ENCODE measurements around the gene DEGS1.
A peak's percentile ranks its signal among the peaks of the same experiment; 100 is the strongest.

The DEGS1 gene

DNA sequence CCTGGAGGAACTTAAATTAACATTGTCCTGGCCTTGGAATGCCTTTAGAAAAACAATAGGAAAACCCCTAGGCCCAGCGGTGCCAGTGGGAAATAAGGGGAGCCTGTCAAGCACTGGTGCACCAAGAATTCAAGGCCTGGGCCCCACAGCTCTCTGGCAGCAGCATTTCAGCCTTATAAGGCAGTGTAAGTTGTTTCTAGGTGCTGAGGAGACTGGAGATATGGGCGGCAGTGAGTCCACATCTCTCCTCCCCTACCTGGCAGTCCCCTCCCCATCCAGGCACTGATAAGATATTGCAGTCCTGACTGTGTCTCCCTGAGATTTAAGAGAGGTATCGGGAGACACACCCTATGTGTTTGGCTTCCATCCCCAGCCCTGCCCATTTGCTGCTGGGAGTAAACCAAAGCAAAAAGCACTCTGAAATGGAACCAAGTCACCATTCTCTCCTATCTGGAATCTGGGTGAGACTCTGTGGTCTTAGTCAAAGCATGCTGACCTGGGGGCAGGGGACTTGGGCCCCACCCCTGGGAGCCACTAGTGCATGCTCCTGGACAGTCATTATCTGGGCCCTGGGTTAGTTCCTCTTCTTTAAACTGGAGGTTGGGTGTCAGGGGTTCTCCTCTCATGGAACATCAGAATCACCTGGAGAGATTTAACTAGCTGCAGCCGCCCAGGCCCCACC, 30.5 kb downstream of the DEGS1 start:
- H3K9ac ChIP-seq (ENCODE audit: low read length): no peak overlapping the region
- WGBS (ENCODE audit: extremely low coverage, insufficient coverage, insufficient read length): no CpG with 5 or more reads among the region's 4 CpGs
- no peak overlapping the region for H3K4me3 ChIP-seq (ENCODE audit: low read depth, low read length)
- peaks cover 5% of the 10 kb centered on the region for H3K79me1 ChIP-seq (ENCODE audit: low read length)
- no peaks in the 10 kb centered on the region for H3K79me2 ChIP-seq (ENCODE audit: control insufficient read depth, insufficient read depth, low read length, poor library complexity)
- no peak overlapping the region for H3K18ac ChIP-seq (ENCODE audit: low read length)
- peak overlapping the region; percentile 49 for H2BK5ac ChIP-seq (ENCODE audit: low read depth, low read length, poor library complexity)
- H2BK120ac ChIP-seq (ENCODE audit: insufficient read depth, low read length, poor library complexity): peak overlapping the region; percentile 54
- H3K4ac ChIP-seq (ENCODE audit: low read depth, low read length): no peak overlapping the region
- peak overlapping the region; percentile 8 for H3K14ac ChIP-seq (ENCODE audit: low read length)
- H2AFZ ChIP-seq (ENCODE audit: insufficient read depth, low read length, poor library complexity): no peak overlapping the region
- H3K4me2 ChIP-seq (ENCODE audit: low read length): no peak overlapping the region
- H2AK5ac ChIP-seq (ENCODE audit: low read length): no peak overlapping the region
- peak in 1 of 2 donors; percentile 46 for DNase-seq
- H3K27ac ChIP-seq (ENCODE audit: low read depth, low read length): peak overlapping the region; percentile 68
- H3K4me1 ChIP-seq (ENCODE audit: control insufficient read depth in 1 of 2, insufficient read depth in 2 of 2, low read length in 2 of 2): peaks cover 13 to 18% of the 10 kb centered on the region in 2 experiments
- no peak overlapping the region for H4K91ac ChIP-seq (ENCODE audit: low read depth, low read length)
- no peak overlapping the region for H2BK12ac ChIP-seq (ENCODE audit: low read length)
- no peaks in the 10 kb centered on the region for H3K27me3 ChIP-seq (ENCODE audit: insufficient read depth, low read length)
- H4K8ac ChIP-seq (ENCODE audit: low read depth, low read length): peak overlapping the region; percentile 54
- H3K9me3 ChIP-seq (ENCODE audit: insufficient read depth, low read depth, low read length): no peaks in the 10 kb centered on the region
- H3K36me3 ChIP-seq (ENCODE audit: control insufficient read depth in 1 of 2, insufficient read depth in 2 of 2, low read length in 2 of 2): no peaks in the 10 kb centered on the region
- no peak overlapping the region for H4K12ac ChIP-seq (ENCODE audit: low read depth, low read length)
- no peak overlapping the region for H3K23ac ChIP-seq (ENCODE audit: low read length)

DNA sequence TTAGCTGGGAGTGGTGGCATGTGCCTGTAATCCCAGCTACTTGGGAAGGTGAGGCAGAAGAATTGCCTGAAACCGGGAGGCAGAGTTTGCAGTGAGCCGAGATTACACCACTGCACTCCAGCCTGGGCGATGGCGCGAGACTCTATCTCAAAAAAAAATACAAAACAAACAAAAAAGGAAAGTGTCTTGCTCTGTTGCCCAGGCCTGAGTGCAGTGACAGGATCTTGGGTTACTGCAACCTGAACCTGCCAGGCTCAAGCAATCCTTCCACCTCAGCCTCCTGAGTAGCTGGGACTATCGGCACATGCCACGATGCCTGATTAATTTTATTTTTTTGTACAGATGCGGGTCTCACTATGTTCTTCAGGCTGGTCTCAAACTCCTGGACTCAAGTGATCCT, 33.3 kb downstream of the DEGS1 start:
- no peaks in the 10 kb centered on the region for H3K36me3 ChIP-seq (ENCODE audit: control insufficient read depth in 1 of 2, insufficient read depth in 2 of 2, low read length in 2 of 2)
- H3K4me2 ChIP-seq (ENCODE audit: low read length): no peak overlapping the region
- H4K91ac ChIP-seq (ENCODE audit: low read depth, low read length): no peak overlapping the region
- H4K8ac ChIP-seq (ENCODE audit: low read depth, low read length): no peak overlapping the region
- H3K4ac ChIP-seq (ENCODE audit: low read depth, low read length): no peak overlapping the region
- no peak overlapping the region for H3K18ac ChIP-seq (ENCODE audit: low read length)
- H3K9me3 ChIP-seq (ENCODE audit: insufficient read depth, low read depth, low read length): no peaks in the 10 kb centered on the region
- peak overlapping the region; percentile 8 for H3K9ac ChIP-seq (ENCODE audit: low read length)
- H3K4me3 ChIP-seq (ENCODE audit: low read depth, low read length): no peak overlapping the region
- H2BK12ac ChIP-seq (ENCODE audit: low read length): no peak overlapping the region
- no peak overlapping the region for H4K12ac ChIP-seq (ENCODE audit: low read depth, low read length)
- no peak overlapping the region for H2BK5ac ChIP-seq (ENCODE audit: low read depth, low read length, poor library complexity)
- H3K23ac ChIP-seq (ENCODE audit: low read length): no peak overlapping the region
- no peak overlapping the region for H3K14ac ChIP-seq (ENCODE audit: low read length)
- peaks cover 10% of the 10 kb centered on the region for H3K79me1 ChIP-seq (ENCODE audit: low read length)
- no CpG with 5 or more reads among the region's 8 CpGs for WGBS (ENCODE audit: extremely low coverage, insufficient coverage, insufficient read length)
- H2AFZ ChIP-seq (ENCODE audit: insufficient read depth, low read length, poor library complexity): no peak overlapping the region
- no peak overlapping the region for H2AK5ac ChIP-seq (ENCODE audit: low read length)
- no peak for DNase-seq
- H3K79me2 ChIP-seq (ENCODE audit: control insufficient read depth, insufficient read depth, low read length, poor library complexity): peaks cover 2% of the 10 kb centered on the region
- H3K27ac ChIP-seq (ENCODE audit: low read depth, low read length): no peak overlapping the region
- no peak overlapping the region for H2BK120ac ChIP-seq (ENCODE audit: insufficient read depth, low read length, poor library complexity)
- H3K4me1 ChIP-seq (ENCODE audit: control insufficient read depth in 1 of 2, insufficient read depth in 2 of 2, low read length in 2 of 2): peaks cover 15 to 22% of the 10 kb centered on the region in 2 experiments
- H3K27me3 ChIP-seq (ENCODE audit: insufficient read depth, low read length): no peaks in the 10 kb centered on the region

DNA sequence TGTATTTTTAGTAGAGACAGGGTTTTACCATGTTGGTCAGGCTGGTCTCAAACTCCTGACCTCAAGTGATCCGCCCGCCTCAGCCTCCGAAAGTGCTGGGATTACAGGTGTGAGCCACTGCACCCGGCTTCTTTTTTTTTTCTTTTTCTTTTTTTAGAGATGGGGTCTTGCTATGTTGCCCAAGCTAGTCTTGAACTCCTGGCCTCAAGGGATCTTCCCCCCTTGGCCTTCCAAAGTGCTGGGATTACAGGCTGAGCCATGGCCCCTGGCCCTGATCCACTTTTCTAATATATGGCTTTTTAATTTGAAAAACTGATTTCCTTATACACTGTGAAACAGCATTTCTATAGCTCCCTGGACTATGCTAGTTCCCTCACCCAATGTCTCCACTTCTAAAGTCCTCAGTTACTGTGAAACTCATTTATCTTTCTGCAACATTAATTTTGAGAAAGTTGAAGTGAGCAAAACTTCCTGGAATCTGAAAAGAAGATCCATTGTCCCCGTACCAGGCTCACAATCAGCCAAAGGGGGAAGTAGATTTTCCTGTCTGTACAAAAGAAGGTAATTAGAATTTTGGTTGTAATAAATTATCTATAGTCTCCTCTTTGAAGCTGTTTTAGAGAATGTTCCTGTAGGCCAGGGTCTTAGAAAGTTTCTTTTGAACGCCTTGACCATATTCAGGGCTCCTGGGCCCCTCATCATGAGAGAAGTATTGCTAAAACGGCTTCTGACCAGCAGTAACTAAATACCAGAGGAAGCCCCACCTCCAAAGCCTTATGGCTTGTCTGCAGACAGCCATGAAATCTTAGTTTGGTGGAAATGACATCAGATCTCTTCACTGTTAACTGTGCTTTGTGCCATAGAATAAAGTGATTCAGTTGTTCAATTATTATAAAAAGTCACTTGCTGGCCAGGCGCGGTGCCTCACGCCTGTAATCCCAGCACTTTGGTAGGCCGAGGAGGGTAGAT, 34.9 kb downstream of the DEGS1 start:
- H4K8ac ChIP-seq (ENCODE audit: low read depth, low read length): no peak overlapping the region
- H3K9ac ChIP-seq (ENCODE audit: low read length): no peak overlapping the region
- no peak overlapping the region for H3K23ac ChIP-seq (ENCODE audit: low read length)
- H2BK120ac ChIP-seq (ENCODE audit: insufficient read depth, low read length, poor library complexity): no peak overlapping the region
- no peak overlapping the region for H2BK5ac ChIP-seq (ENCODE audit: low read depth, low read length, poor library complexity)
- H3K27ac ChIP-seq (ENCODE audit: low read depth, low read length): no peak overlapping the region
- H3K4me1 ChIP-seq (ENCODE audit: control insufficient read depth in 1 of 2, insufficient read depth in 2 of 2, low read length in 2 of 2): peaks cover 10 to 14% of the 10 kb centered on the region in 2 experiments
- WGBS (ENCODE audit: extremely low coverage, insufficient coverage, insufficient read length): no CpG with 5 or more reads among the region's 11 CpGs
- no peak overlapping the region for H3K14ac ChIP-seq (ENCODE audit: low read length)
- no peak overlapping the region for H2AFZ ChIP-seq (ENCODE audit: insufficient read depth, low read length, poor library complexity)
- no peaks in the 10 kb centered on the region for H3K27me3 ChIP-seq (ENCODE audit: insufficient read depth, low read length)
- no peak overlapping the region for H2BK12ac ChIP-seq (ENCODE audit: low read length)
- H3K36me3 ChIP-seq (ENCODE audit: control insufficient read depth in 1 of 2, insufficient read depth in 2 of 2, low read length in 2 of 2): no peaks in the 10 kb centered on the region
- H3K18ac ChIP-seq (ENCODE audit: low read length): no peak overlapping the region
- DNase-seq: no peak
- H4K12ac ChIP-seq (ENCODE audit: low read depth, low read length): no peak overlapping the region
- H4K91ac ChIP-seq (ENCODE audit: low read depth, low read length): no peak overlapping the region
- no peak overlapping the region for H3K4me2 ChIP-seq (ENCODE audit: low read length)
- H3K9me3 ChIP-seq (ENCODE audit: insufficient read depth, low read depth, low read length): no peaks in the 10 kb centered on the region
- H3K4me3 ChIP-seq (ENCODE audit: low read depth, low read length): no peak overlapping the region
- peaks cover 2% of the 10 kb centered on the region for H3K79me2 ChIP-seq (ENCODE audit: control insufficient read depth, insufficient read depth, low read length, poor library complexity)
- no peak overlapping the region for H2AK5ac ChIP-seq (ENCODE audit: low read length)
- H3K79me1 ChIP-seq (ENCODE audit: low read length): peaks cover 10% of the 10 kb centered on the region
- H3K4ac ChIP-seq (ENCODE audit: low read depth, low read length): no peak overlapping the region

DNA sequence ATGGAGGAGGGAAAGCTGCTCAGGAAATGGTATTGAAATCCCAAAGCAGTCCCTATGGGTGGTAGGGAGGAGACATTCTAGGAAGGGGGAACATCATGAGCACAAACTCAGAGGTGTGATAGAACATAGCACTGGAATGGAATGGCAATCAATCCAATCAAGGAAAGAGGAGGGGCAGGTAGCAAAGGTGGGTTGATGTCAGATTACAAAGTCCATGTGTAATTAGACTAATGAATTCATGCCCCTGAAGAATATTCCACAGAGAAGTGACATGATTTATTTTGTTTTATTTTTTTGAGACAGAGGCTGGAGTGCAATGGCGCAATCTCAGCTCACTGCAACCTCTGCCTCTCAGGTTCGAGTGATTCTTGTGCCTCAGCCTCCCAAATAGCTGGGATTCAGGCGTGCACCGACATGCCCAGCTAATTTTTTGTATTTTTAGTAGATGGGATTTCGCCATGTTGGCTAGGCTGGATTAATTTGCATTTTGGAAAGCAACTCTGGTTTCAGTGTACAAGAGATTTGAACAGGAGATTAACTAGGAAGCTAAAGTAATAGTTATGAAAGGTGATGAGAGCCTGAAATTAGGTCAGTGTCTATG, 36.1 kb downstream of the DEGS1 start:
- Histone ChIP-seq H2BK12ac (ENCODE audit: low read length) (peak overlapping the region; percentile 43), H2BK120ac (ENCODE audit: insufficient read depth, low read length, poor library complexity) (no peak overlapping the region), H3K9me3 (ENCODE audit: insufficient read depth, low read depth, low read length) (no peaks in the 10 kb centered on the region), H3K4ac (ENCODE audit: low read depth, low read length) (no peak overlapping the region), H2BK5ac (ENCODE audit: low read depth, low read length, poor library complexity) (no peak overlapping the region), H3K14ac (ENCODE audit: low read length) (no peak overlapping the region), H3K27ac (ENCODE audit: low read depth, low read length) (no peak overlapping the region), H4K91ac (ENCODE audit: low read depth, low read length) (no peak overlapping the region), H3K9ac (ENCODE audit: low read length) (no peak overlapping the region), H3K4me1 (ENCODE audit: control insufficient read depth in 1 of 2, insufficient read depth in 2 of 2, low read length in 2 of 2) (peaks cover 9 to 11% of the 10 kb centered on the region in 2 experiments), H3K4me2 (ENCODE audit: low read length) (no peak overlapping the region), H3K18ac (ENCODE audit: low read length) (no peak overlapping the region), H3K27me3 (ENCODE audit: insufficient read depth, low read length) (no peaks in the 10 kb centered on the region), H2AFZ (ENCODE audit: insufficient read depth, low read length, poor library complexity) (no peak overlapping the region), H3K79me2 (ENCODE audit: control insufficient read depth, insufficient read depth, low read length, poor library complexity) (peaks cover 2% of the 10 kb centered on the region), H4K8ac (ENCODE audit: low read depth, low read length) (no peak overlapping the region), H3K4me3 (ENCODE audit: low read depth, low read length) (no peak overlapping the region), H3K36me3 (ENCODE audit: control insufficient read depth in 1 of 2, insufficient read depth in 2 of 2, low read length in 2 of 2) (no peaks in the 10 kb centered on the region), H3K79me1 (ENCODE audit: low read length) (peaks cover 7% of the 10 kb centered on the region), H2AK5ac (ENCODE audit: low read length) (no peak overlapping the region), H4K12ac (ENCODE audit: low read depth, low read length) (no peak overlapping the region), H3K23ac (ENCODE audit: low read length) (no peak overlapping the region)
- no peak for DNase-seq
- no CpG with 5 or more reads among the region's 5 CpGs for WGBS (ENCODE audit: extremely low coverage, insufficient coverage, insufficient read length)

All from trophoblast cell (in vitro differentiated cells and primary cell).